Placental pericyte (primary cell): ENCODE measurements around the gene DEPP1. TPM values are rescaled to one million over a fixed set of nuclear protein-coding genes. Genes with fewer than 3 reads are reported as not detected.

Experiments used
- total RNA-seq: library from RNA; depleted of rRNA; stranded (reverse); fragments of >200 nt; gene quantifications from 2 replicates; pipeline ENCODE4 v1.2.3, GENCODE V29; 2012

Gene DEPP1, protein sequence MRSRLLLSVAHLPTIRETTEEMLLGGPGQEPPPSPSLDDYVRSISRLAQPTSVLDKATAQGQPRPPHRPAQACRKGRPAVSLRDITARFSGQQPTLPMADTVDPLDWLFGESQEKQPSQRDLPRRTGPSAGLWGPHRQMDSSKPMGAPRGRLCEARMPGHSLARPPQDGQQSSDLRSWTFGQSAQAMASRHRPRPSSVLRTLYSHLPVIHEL
- 3.6 and 14.4 TPM in 2 replicates for total RNA-seq

DNA sequence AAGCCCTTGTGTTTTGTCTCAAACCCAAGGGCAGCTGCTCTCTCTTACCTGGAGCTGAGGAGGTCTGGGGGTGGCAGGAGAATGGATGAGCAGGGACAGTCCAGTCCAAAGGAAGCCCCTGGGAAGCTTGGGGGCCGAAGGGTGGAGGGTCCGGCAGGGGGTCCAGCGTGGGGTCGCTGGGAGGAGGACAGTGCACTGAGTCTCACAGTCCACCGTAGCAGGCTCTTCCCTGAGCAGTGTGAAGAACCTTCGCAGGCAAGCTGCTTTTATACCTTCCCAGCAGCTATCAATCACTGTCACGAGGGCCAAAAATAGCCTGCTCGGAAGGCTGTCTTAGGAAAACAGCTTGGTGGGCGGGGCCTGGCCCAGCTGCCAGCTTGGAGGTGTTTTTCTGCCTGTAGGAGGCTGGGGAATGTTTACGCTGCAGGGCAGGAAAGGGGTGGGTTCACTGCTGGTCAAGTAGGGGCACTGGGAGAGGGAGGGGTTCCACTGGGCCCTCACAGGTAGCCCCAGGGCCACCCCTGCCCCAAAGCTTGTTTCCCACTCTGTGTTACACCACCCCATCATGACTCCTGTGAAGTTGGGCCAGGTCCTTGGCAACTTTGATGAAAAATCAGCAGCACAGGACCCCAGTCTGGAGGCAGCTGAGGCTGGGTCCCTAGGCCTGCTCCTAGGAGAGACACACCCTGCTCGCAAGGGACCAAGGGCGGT is at the start of gene DEPP1:
TSS of gene DEPP1 (minus strand) at position 240 of the 711 bp plus-strand sequence. CDS start 779 bp downstream, outside the sequence.

DNA sequence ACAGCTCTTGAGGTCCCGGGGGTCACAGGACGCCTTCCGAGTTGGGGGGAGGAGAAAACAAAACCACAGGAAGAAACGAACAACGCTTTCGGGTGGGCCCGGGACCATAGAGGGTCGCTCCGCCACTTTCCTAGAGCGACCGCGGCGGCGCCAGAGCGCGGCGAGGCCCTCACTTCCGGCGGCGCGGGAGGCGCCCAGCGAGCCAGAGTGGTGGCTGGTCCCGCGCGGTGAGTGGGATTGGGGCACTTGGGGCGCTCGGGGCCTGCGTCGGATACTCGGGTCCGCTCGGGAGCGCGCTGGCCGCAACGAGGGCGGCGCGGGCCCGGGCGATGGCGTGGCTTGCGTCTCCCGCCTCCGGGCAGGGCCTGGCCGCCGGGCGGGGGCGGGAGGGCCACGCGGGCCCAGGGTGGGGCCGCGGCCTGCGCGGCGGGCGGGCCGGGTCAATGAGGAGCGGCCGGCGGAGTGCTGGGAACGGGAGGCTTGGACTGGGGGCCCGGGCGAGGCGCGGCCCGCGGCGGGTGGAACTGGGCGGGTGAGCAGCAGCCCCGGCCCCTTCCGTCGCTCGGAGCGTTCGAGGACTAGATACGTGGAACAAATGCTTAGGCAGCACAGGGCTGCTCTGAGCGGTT is 22.3 kb upstream of the DEPP1 start, which contains the start of gene ZNF22:
TSS of gene ZNF22 (plus strand) at position 172 of the 629 bp plus-strand sequence. CDS start 2,446 bp downstream, outside the sequence.

DNA sequence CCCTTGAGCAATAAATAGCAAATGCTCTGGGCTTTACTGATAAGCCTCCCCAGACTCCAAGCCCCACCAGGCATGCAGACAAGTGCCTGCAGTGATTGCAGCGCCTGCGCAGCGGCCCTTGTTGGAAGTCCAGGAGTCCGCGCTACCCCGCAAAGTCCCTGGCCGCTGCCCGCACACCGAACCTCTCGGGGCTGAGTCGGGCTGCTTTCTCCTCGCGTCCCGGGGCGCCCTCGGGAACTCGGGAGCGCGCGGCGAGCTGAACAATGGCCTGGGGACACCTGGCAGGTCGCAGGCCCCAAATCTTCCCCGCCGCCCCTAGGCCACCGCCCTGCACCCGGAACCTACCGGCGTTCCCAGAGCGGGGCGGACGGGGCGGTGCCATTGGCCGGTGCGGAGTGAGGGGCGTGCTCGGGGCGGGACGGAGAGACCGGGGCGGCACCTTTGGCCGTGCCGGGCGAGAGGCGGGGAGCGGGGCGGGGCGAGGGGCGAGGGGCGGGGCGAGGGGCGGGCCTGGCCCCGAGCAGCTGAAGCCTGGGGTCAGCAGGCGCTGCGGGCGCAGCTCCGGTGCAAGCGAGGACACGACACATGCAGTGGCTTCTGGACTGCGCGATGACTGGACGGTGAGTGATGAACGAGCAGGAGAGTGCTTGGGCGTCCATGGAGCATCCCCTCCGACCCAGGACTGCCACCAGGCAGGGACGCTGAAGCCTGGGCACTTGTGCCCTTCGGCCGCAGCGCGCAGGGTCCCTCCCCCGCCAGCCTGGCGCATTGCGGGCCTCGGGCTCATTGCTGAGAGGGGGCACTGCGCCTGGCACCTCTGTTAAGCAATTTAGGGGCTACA is 19.1 kb downstream of the DEPP1 start, which contains the start of gene RASSF4:
TSS of gene RASSF4 (plus strand) at position 556 of the 841 bp plus-strand sequence. CDS start 10,401 bp downstream, outside the sequence.

Other genes with a start within 250 kb of the DEPP1 start
- not detected in 2 replicates for gene TMEM72, start 67.5 kb downstream of the DEPP1 start, total RNA-seq
- gene RASSF4, start 19.0 kb downstream of the DEPP1 start, total RNA-seq: 3.0 and 3.7 TPM in 2 replicates
- 10.5 and 19.2 TPM in 2 replicates for gene ZNF22, start 22.1 kb upstream of the DEPP1 start, total RNA-seq